Stimulated activated CD4-positive, alpha-beta T cell treated with anti-CD3 and anti-CD28 coated beads, Interleukin-15, amount 100 ng/mL, for 24 hours (primary cell): ENCODE results near the gene SLC11A2.

Experiments used
- DNase-seq: peaks from one replicate; pipeline ENCODE4 v3.0.0-alpha.2; 2020

Gene SLC11A2

DNA sequence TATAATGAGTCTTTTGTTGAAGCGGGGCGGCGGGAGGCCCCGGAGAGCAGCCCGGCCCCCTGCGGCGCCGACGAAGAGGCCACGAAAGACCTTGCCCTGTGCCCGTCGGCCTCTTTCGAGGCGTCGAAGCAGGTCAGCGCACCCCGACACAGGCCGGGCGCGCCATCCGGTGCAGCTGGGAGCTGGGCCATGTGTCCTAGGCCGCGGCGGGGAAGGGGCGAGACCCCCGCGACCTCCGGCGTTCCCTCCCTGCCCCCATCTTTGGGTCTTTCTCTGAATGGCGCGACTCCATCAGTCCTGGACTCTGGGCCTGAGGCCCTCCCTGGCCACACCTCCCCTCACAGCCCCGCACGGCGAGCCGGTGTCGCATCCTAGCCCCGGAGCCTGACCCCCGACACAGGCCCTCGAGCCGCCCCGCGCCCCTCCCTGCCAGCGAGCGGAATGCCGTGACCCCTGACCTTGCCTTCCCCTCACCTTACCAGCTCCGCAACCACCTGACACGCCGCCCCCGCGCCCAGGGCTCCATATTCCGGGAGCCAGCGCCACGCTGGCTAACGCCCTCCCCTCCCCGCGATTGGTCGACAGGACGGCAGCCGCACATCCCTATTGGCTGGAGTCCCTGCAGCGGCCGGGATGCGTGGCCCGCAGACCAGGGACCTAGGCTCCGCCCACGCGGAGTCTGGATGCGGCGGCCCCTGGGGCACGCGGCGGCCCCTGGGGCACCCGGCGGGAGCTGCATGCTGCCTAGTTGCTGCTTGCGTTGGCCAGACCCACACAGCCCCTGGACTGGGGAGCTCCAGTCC lies at the start of gene SLC11A2:
Gene SLC11A2, minus strand, starts transcription at position 549 of the 803 bp plus-strand sequence. CDS start 15,656 bp downstream, outside the sequence.
- DNase-seq: peak; percentile 98

DNA sequence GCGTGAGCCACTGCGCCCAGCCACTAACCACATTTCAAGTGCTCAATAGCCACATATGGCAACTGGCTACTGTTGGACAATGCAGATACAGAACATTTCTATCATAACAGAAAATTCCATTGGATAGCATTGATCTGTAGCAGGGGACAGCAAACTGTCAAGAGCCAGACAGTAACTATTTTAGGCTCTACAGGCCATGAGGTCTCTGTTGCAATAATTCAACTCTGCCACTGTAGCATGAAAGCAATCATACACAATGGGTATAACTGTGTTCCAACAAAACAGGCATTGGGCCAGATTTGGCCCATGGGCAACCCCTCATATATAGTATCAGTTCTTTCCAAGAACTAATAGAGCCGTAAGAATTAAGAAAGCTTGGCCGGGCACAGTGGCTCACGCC lies 49.2 kb upstream of the SLC11A2 start:
- DNase-seq: no peak

DNA sequence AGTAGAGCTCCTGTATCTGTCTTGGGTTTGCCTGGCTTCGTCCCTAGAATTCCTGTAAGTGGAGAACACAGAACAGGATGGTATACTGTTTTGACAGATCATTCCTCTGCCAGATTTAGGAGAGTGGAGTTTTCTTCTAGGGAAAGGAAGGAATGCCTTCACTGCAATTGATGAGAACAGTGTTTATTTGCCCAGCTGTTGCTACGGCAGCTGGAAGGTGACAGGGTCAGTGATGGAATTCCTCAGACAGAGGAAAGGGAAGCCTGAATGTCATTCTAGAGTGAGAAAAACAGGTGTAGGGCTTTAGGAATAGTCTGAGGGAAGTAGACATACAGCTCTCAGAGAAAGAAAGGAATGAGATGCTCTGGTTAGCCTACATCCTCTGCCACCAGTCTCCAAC lies 45.5 kb upstream of the SLC11A2 start:
- no peak for DNase-seq

DNA sequence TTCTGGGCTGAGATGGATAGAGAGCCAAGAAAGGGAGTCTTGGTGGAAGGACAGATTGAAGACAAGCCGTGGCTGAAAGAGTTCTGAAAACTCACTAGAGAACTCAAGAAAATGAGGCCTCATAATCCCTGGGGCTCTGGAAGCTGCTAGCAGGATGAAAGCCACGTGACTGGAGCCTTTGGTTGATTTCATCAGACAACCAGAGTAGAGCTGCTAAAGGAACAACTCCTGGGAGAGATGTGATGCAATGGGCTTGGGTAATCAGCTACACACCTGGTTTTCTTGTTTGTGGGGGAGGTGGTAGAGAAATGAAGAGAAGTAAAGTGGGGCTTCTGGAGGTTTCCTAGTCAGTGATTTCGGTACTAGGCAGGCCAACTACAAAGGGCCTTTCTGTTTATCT lies 43.8 kb upstream of the SLC11A2 start:
- DNase-seq: no peak

DNA sequence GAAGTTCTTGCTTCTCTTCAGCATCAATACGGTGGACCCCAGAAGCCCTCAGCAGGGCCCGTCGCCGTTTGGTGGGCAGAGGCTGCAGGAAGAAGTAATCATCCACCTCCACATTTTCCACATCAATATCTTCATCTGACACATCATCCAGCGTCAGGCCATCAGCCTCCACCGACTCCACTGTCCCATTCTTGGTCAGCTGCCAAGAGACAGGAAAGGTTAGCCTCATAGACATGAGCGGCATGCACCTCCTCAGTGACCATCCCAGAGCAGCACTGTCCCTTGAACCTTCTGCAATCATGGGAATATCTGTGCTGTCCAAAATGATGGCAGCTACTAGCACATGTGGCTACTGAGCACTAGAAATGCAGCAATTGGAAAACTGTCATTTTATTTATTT lies 41.6 kb upstream of the SLC11A2 start:
- DNase-seq: no peak

DNA sequence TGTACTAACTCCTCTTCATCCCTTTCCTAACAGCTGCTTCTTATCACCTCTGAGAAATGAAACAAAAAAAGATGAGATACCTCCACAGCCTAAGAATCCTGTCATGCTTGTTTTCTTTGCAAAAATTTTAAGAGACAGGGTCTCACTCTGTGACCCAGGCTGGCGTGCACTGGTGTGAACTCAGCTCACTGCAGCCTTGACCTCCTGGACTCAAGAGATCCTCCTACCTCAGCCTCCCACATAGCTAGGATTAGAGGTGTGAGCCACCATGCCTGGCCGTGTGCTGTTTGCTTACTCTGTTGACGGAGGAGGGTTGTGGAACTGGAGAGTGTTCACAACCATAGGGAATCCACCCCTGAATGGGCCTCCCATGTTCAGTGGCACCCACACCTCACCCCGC lies 41.0 kb upstream of the SLC11A2 start:
- no peak for DNase-seq

DNA sequence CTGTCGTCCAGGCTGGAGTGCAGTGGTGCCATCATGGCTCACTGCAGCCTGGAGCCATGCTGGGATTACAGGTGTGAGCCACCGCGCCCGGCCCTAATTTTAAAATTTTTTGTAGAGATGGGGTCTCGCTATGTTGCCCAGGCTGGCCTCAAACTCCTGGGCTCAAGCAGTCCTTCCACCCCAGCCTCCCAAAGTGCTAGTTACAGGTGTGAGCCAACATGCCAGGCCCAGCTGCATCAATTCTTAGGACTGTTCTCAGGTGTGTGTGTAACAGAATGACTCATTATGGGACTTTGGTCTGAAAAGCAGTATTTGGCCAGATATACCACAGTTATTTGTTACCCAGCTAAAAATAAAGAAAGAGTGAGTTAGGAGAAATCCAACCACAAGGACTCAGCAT lies 39.3 kb upstream of the SLC11A2 start:
- no peak for DNase-seq

DNA sequence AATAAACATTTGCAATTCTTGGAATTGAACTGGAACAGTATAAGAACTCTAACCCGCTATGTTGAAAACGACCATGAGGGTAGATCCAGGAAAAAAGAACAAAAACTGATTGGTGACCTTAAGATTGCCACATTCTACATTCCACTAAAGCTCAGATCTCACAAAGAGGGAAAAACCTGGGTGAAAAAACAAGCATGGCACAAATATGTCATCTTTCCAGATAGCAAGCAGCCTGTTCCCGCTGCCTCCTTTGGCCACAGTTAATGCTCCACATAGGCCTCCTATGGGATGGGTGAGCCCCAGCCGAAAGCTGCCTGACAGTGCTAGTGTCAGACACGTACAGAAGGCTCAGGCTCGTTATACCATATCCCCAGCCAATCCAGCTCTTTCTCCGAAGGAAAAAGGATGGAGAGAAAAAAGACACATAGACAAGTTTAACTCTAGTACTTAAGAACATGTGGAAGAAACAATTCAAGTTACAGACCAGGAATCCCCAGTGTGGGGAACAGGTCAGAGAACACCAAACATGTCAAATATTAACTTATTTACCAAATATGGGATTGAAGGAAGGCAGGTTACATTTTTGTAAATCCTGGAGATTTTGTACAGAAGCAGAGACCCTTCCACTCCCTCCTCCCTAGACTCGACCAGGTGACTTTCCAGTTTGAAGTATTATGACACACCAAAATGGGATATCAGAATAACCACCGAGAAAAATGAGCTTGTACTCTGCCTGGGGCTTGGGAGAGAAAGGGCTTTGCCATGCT lies 36.6 kb upstream of the SLC11A2 start:
- no peak for DNase-seq

DNA sequence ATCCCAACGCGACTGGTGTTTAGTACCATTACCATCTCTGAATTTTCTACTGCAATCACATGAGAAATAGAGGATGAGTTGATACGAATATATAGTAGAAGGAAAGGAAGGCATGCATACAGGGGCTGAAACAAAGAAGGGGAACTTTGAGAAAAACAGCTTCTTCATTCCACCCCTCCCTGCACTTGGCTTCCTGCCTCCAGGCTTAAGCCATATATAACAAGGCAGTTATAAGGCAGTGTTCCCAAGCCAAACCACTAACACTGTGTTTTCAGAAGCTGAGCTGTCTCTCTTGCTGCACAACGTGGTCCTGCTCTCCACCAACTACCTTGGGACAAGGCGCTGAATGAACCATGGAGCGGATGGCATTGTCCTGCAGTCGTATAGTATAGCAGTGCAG lies 32.9 kb upstream of the SLC11A2 start:
- DNase-seq: no peak

DNA sequence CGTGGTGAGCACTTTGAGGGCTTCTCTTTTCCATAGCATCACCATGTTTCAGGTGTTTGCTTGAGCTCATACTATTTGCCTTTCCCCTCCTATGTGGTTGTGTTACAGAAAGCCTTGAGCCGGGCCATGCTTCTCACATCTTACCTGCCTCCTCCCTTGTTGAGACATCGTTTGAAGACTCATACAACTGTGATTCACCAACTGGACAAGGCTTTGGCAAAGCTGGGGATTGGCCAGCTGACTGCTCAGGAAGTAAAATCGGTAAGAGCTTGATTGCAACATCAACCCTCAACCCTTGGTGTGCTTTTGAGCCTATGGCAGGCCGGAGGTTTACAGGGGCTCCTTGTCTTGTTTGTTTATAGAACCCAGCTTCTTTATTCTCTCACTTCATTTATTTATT lies 30.1 kb upstream of the SLC11A2 start:
- DNase-seq: no peak

DNA sequence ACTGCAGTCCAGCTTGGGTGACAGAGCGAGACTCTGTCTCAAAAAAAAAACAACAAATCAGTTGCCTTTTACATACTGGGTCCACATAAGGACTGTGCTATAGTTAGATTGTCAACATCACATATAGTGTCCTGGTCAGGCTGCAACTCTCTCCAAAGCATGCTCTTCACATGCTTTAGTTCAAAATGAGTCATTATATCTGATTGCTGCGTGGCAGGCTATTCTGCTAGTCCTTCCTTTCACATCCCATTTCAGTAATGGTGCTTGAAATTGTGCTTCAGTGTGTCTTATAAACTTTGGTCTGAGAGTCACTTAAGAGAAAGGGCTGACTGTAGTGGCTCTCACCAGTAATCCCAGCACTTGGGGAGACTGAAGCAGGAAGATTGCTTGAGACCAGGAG lies 28.9 kb upstream of the SLC11A2 start:
- DNase-seq: no peak

DNA sequence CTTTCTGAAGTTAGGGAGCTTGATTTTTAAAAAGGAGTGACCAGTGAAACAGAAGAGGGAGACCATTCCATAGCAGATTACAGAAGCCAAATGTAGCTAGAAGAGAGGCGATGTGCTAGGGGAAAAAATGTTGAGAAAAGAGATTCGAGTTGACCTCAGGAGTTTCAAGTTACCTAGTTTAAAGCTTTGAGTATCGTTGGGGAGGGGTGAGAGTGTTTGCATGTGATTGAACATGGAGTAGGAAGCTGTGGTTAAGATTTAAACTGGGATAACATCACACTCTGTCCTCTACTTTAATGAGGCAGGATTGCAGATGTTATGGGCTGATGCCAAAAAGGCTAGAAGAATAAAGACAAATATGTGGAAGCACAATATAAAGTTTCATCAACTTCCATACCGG lies 25.6 kb upstream of the SLC11A2 start:
- DNase-seq: no peak

DNA sequence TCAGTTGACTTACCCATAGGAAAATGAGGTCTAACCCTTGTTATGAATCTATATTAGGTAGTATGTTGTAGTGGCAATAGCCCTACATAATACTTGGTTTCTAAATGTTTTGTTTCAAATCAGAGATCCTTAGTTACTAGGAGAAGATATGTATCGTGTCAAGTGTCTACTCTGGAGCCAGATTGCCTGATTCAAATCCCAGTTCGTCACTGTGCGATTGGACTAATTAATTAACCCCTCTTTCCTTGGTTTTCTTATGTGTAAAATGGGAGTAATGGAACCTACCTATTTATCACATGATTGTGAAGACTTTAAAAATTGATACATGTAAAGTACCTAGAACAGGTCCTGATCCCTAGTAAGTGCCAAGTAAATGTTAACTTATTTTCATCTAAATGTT lies 23.3 kb upstream of the SLC11A2 start:
- DNase-seq: no peak

DNA sequence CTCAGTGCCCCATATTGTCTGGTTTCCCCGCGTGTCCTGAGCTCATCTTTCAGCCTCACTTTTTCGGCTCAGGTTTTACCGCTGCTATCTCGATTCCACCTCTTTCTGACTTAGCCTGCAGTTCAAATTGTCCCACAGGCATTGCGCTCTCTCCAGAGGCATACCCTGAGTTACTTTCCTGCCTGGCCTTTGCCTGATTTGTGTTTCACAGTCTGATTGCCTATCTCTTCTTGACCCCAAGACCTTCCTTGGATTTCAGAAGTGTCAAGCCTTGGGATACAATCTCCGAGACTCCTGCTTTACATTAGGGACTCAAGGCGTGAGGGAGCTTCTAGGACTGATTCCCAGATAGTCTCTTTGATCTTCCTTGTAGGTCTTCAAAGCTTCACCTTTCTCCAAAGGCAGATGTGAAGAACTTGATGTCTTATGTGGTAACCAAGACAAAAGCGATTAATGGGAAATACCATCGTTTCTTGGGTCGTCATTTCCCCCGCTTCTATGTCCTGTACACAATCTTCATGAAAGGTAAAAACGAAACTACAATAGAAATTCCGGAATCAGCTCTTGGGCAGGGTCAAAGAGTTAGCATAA lies 22.6 kb upstream of the SLC11A2 start:
- DNase-seq: no peak

DNA sequence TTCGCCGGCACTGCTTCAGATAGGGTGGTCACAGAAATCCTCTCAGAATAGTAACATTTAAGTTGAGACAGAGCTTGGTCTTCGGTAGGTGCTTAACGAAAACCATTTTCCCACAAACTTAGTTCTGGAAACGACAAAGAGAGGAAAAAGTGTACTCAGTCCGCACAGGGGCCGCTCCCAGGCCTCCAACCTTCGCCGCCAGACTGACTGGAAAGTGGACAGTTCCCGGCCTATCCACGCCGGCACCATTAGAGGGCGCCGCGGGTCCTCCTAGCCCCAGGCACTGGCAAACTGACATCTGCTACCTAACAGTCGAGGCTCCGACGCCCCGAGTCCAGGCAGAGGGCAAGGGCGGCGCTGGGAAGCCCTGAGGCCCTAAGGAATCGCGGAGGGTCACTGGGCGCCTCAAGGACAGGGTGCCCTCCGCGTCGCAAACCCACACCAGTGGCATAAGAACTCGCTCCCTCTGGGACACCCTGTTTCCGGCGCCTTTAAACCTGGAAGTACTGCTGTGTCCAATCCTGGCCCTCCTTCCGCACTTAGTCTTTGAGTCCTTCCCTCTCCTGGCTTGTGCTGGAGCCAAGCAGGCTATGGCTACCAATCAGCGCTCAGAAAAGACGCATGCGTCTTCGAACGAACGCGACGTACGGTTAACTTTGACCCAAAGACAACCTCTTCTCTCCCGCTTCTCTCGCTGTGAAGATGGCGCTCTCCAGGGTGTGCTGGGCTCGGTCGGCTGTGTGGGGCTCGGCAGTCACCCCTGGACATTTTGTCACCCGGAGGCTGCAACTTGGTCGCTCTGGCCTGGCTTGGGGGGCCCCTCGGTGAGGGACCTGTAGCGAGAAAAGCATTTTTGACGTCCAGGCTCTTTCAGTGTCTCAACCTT lies 21.7 kb upstream of the SLC11A2 start, which contains the start of gene LETMD1:
Gene LETMD1, plus strand, starts transcription at position 673 of the 886 bp plus-strand sequence. Its CDS starts 30 bp downstream, at position 703.
- DNase-seq: peak; percentile 92

DNA sequence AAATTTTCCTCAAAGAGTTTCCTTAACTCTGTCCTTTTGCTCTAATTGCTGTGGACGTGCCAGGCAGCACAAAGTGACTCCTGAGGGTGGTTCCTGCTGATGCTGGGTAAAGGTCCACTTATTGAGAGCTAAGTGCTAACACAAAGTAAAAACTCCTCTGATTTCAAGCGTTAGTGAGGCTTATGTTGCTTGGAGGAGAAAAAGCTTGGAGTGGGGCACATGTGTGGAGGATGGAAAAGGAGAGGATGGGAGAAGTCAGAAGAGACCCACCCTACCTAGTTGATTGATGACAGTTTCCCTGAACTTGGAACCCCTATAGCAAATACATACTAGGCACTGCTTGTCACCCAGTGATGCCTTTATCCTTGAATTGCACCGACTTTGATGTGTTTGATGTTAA lies 10.1 kb upstream of the SLC11A2 start:
- no peak for DNase-seq

DNA sequence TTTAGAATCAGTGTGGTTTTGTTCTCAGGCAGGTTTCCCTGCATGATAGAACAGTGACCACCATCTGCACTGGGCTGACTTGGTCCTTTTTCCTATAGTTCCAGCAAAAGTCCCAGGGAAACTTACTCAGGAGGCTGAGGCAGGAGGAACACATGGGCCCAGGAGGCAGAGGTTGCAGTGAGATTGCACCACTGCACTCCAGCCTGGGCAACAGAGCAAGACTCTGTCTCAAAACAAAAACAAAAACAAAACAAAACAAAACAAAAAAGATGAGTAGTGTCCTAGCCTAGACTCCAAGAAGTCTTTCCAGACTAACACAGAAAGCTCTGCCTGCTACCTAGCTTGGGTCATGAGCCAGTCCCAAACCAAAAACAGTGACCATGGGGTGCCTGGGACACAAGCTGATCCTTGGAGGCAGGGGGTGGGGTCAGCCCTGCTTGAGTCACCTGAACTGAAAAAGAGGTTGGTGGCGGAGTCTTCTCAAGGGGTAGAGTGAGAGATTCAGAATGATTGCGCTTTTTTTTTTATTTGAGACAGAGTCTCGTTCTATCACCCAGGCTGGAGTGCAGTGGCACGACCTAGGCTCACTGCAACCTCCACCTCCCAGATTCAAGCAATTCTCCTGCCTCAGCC lies 7.4 kb upstream of the SLC11A2 start:
- no peak for DNase-seq

DNA sequence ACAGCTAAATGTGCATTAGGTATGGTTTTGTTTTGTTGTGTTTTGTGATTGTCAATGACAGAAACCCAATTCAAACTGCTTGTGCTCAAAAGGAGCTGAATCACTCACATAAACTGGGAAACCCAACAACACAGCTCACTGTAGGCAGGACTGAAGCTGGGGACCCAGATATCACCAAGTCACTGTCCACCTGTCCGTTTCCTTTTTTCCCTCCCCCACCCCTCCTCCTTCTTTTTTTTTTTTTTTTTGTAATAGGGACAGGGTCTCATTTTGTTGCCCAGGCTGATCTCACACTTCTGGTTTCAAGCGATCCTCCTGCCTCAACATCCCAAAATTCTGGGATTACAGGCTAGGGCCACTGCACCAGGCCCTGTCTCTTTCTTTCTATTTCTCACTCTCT lies 6.9 kb upstream of the SLC11A2 start:
- no peak for DNase-seq

DNA sequence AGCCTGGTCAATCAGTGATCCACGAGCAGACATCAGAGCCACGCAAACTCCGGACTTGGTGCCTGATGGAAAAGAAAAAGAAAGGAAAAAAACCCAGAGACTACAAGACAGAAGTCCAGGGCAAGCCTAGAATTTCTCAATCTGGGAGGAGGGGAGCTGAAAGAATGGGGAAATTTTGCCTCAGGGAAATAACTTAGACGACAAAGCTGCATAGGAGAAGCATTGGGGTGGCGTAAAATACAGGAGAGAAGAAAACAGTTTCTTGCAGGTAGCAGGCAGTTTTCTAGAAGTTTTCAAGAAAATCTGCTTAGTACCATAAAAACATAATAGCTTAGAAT lies 2.6 kb upstream of the SLC11A2 start:
- no peak for DNase-seq

DNA sequence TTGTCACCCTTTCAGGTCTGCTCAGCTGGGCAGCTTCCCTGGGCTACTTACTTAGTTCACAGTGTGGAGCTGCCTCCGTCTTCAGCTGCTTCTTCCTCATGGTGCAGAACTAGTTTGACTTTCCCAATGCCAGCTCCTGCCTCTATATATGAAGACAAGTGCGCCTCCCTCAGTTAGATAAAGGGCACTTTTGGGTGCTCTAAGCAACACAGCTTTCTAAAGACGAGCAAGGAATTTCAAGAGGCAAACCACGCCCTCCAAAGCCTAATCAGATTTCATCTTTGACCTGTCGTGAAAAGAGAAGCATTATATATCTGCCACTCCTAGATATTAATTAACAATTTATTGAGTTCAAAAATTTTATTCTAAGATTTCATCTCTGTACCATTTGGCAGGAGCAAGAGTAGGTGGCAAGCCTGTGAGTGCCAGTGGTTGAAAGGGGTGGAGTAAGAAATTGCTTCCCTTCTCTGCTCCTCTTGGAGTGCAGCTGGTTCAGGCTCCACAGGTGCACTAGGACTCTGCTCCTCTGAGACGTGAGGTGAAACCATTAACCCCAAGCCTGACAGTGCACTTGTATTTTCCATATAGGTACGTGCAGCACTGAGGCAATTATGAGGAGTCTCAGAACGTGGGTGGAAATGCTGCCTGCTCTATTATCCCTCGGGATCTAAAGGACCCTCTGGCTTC lies 2.1 kb upstream of the SLC11A2 start:
- DNase-seq: peak; percentile 44

DNA sequence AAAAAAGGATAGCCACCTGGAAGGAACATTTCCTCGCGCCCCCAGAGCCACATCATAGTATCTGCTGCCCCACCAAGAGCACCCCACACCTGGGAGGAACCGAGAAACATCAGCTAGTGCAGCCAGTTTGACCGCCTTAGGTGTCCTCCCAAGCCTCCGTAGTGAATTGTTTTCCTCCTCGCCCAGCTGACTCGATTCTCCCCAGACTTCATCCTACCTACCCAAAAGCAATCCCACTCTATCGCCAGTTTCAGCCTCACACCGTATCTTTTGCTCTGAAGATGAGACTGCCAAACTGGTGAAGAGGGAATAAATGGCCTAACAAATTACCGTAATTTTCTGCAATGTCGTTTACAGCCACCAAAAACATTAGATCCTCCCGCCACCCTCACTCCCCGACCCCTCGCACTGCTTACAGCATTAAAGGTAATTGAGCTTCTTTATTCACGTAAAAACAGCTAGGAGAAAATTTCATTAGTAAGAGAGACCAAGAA lies 1.2 kb upstream of the SLC11A2 start:
- no peak for DNase-seq
